K562 (cell line): ENCODE data around the gene CYBRD1.

Experiments used
- MAZ ChIP-seq, 2 experiments: fragments of 450-650 bp in 1 of 2; sonication (generic) in 1 of 2; formaldehyde crosslinking; IDR thresholded peaks in 1 of 2; conservative IDR thresholded peaks in 1 of 2; 2 replicates each; pipeline versions ENCODE4 v1.4.0 to v1.5.0; 2020; ENCODE audit warnings: mild to moderate bottlenecking in 1 of 2, missing genetic modification reagents in 1 of 2
- POLR2AphosphoS5 ChIP-seq: IDR thresholded peaks from 2 replicates; pipeline ENCODE4 v1.6.1; 2011; ENCODE audit warnings: mild to moderate bottlenecking, low read depth, low read length, moderate library complexity; ENCODE audit not compliant: control insufficient read depth, insufficient read depth
- TAL1 ChIP-seq: fragments of 450-650 bp; IDR thresholded peaks from 2 replicates; pipeline ENCODE4 v1.6.1; 2016; ENCODE audit warnings: mild to moderate bottlenecking
- ZFX ChIP-seq: sonication (generic); formaldehyde crosslinking; IDR thresholded peaks from 2 replicates; pipeline ENCODE4 v1.8.0; 2022; ENCODE audit warnings: mild to moderate bottlenecking, missing genetic modification reagents, moderate library complexity
- ZNF143 ChIP-seq: sonication (generic); formaldehyde crosslinking; IDR thresholded peaks from 2 replicates; pipeline ENCODE4 v1.9.0; 2022; ENCODE audit warnings: mild to moderate bottlenecking, missing genetic modification reagents
- TF ChIP-seq, protein P1 (sequence below), 3 experiments: IDR thresholded peaks in 2 of 3; conservative IDR thresholded peaks in 1 of 3; 2 replicates each; pipeline ENCODE4 v1.5.1; 2011 to 2012; ENCODE audit warnings: low read length in 3 of 3, mild to moderate bottlenecking in 3 of 3, control low read depth in 2 of 3, improper control_type of control experiment in 1 of 3, inconsistent platforms in 1 of 3, low read depth in 1 of 3, mixed read lengths in 1 of 3, moderate library complexity in 1 of 3; ENCODE audit not compliant: insufficient read depth in 2 of 3
- TF ChIP-seq, protein P2 (sequence below): sonication (generic); formaldehyde crosslinking; IDR thresholded peaks from 2 replicates; pipeline ENCODE4 v1.8.1; 2023; ENCODE audit warnings: mild to moderate bottlenecking, missing genetic modification reagents

DNA sequence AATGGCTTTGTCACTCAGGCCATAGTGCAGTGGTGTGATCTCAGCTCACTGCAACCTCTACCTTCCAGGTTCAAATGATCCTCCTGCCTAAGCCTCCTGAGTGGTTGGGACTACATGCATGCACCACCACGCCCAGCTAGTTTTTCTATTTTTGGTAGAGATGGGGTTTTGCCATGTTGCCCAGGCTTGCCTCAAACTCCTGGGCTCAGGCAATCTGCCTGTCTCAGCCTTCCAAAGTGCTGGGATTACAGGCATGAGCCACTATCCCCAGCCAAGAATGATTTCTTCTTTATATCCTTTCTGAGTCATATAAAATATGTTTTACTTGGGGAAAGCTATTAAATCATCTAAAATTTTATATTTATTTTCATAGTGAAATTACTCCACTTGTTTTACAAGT, 61.3 kb downstream of the CYBRD1 start:
- no peak for TF ChIP-seq POLR2AphosphoS5
- TF ChIP-seq TAL1, result no peak
- TF ChIP-seq, protein P1, sequence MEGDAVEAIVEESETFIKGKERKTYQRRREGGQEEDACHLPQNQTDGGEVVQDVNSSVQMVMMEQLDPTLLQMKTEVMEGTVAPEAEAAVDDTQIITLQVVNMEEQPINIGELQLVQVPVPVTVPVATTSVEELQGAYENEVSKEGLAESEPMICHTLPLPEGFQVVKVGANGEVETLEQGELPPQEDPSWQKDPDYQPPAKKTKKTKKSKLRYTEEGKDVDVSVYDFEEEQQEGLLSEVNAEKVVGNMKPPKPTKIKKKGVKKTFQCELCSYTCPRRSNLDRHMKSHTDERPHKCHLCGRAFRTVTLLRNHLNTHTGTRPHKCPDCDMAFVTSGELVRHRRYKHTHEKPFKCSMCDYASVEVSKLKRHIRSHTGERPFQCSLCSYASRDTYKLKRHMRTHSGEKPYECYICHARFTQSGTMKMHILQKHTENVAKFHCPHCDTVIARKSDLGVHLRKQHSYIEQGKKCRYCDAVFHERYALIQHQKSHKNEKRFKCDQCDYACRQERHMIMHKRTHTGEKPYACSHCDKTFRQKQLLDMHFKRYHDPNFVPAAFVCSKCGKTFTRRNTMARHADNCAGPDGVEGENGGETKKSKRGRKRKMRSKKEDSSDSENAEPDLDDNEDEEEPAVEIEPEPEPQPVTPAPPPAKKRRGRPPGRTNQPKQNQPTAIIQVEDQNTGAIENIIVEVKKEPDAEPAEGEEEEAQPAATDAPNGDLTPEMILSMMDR (IDR thresholded peaks at IDR 0.05 in 2 of 3, conservative IDR thresholded peaks at IDR 0.05 in 1 of 3; ENCODE audit: insufficient read depth in 2 of 3, low read depth in 1 of 3, low read length in 3 of 3), result no peak
- no peak for TF ChIP-seq MAZ (CRISPR knock-in tag; conservative IDR thresholded peaks at IDR 0.05 in 1 of 2, IDR thresholded peaks at IDR 0.05 in 1 of 2)
- TF ChIP-seq, protein P2, sequence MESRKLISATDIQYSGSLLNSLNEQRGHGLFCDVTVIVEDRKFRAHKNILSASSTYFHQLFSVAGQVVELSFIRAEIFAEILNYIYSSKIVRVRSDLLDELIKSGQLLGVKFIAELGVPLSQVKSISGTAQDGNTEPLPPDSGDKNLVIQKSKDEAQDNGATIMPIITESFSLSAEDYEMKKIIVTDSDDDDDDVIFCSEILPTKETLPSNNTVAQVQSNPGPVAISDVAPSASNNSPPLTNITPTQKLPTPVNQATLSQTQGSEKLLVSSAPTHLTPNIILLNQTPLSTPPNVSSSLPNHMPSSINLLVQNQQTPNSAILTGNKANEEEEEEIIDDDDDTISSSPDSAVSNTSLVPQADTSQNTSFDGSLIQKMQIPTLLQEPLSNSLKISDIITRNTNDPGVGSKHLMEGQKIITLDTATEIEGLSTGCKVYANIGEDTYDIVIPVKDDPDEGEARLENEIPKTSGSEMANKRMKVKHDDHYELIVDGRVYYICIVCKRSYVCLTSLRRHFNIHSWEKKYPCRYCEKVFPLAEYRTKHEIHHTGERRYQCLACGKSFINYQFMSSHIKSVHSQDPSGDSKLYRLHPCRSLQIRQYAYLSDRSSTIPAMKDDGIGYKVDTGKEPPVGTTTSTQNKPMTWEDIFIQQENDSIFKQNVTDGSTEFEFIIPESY (CRISPR knock-in tag), result no peak
- TF ChIP-seq ZNF143 (CRISPR knock-in tag), result no peak
- no peak for TF ChIP-seq ZFX (CRISPR knock-in tag)
